Muscle layer of colon (tissue), 2 donors: ENCODE data around the gene FAM174C.

Source experiments
- H3K27ac ChIP-seq: one replicate; pipeline ENCODE4 v1.7.0; 2013; ENCODE audit warnings: low read depth, mild to moderate bottlenecking, low read length, moderate library complexity
- H3K27me3 ChIP-seq, 2 donors: one replicate each; pipeline ENCODE4 v1.7.0; 2013; ENCODE audit warnings: low read length in 2 of 2, mild to moderate bottlenecking in 2 of 2; ENCODE audit not compliant: insufficient read depth in 2 of 2, control insufficient read depth in 1 of 2
- H3K36me3 ChIP-seq: one replicate; pipeline ENCODE4 v1.7.0; 2013; ENCODE audit warnings: mild to moderate bottlenecking, low read length; ENCODE audit not compliant: insufficient read depth
- H3K4me1 ChIP-seq: one replicate; pipeline ENCODE4 v1.7.0; 2013; ENCODE audit warnings: mild to moderate bottlenecking, low read length; ENCODE audit not compliant: insufficient read depth
- H3K4me3 ChIP-seq, 2 donors: one replicate each; pipeline ENCODE4 v1.7.0; 2013; ENCODE audit warnings: low read length in 2 of 2, low read depth in 1 of 2, mild to moderate bottlenecking in 1 of 2, moderate library complexity in 1 of 2
- H3K9ac ChIP-seq: one replicate; pipeline ENCODE4 v1.7.0; 2013; ENCODE audit warnings: low read length
- H3K9me3 ChIP-seq: one replicate; pipeline ENCODE4 v1.7.0; 2013; ENCODE audit warnings: mild to moderate bottlenecking, low read length
- donor health status: abdominal sarcoma.
- donor health status: Adenocarcinoma of cecum.

FAM174C gene

GRCh38 chr19:1269065-1269477, 6.3 kb upstream of the FAM174C start, which contains the start of gene CIRBP:
CIRBP (plus strand) TSS chr19:1269332; CDS start chr19:1270934, 1,602 bp downstream.
- Histone ChIP-seq H3K9ac (peak within 1 kb of the TSS; percentile 91), H3K9me3 (no peaks in the 10 kb centered on the region), H3K4me3 (peak within 1 kb of the TSS; percentile 76 to 83), H3K27me3 (no peaks in the 10 kb centered on the region), H3K27ac (peak within 1 kb of the TSS; percentile 98), H3K4me1 (peaks cover 63% of the 10 kb centered on the region), H3K36me3 (peaks cover 36% of the 10 kb centered on the region)

GRCh38 chr19:1269478-1270212, 5.7 kb upstream of the FAM174C start:
- H3K9ac ChIP-seq: peak overlapping the region; percentile 91

GRCh38 chr19:1270213-1270853, 5.0 kb upstream of the FAM174C start:
- H3K36me3 ChIP-seq: peaks cover 45% of the 10 kb centered on the region
- H3K9me3 ChIP-seq: no peaks in the 10 kb centered on the region

More at GRCh38 chr19:1269478-1270212, 5.7 kb upstream of the FAM174C start:
- no peaks in the 10 kb centered on the region for H3K9me3 ChIP-seq
- peak overlapping the region; percentile 76 to 83 for H3K4me3 ChIP-seq
- peaks cover 42% of the 10 kb centered on the region for H3K36me3 ChIP-seq
- no peaks in the 10 kb centered on the region for H3K27me3 ChIP-seq
- H3K4me1 ChIP-seq: peaks cover 68% of the 10 kb centered on the region
- peak overlapping the region; percentile 98 for H3K27ac ChIP-seq

GRCh38 chr19:1270854-1271527, 4.3 kb upstream of the FAM174C start:
- H3K9ac ChIP-seq: peak overlapping the region; percentile 91
- peak overlapping the region; percentile 76 to 83 for H3K4me3 ChIP-seq
- no peaks in the 10 kb centered on the region for H3K9me3 ChIP-seq
- peak overlapping the region; percentile 98 for H3K27ac ChIP-seq
- H3K36me3 ChIP-seq: peaks cover 45% of the 10 kb centered on the region
- H3K4me1 ChIP-seq: peaks cover 69% of the 10 kb centered on the region
- H3K27me3 ChIP-seq: no peaks in the 10 kb centered on the region

More at GRCh38 chr19:1270213-1270853, 5.0 kb upstream of the FAM174C start:
- peak overlapping the region; percentile 98 for H3K27ac ChIP-seq
- no peaks in the 10 kb centered on the region for H3K27me3 ChIP-seq
- peaks cover 72% of the 10 kb centered on the region for H3K4me1 ChIP-seq
- H3K4me3 ChIP-seq: peak overlapping the region; percentile 76 to 83
- H3K9ac ChIP-seq: peak overlapping the region; percentile 91

- H3K27ac ChIP-seq: peak overlapping the region; percentile 98
- peaks cover 73% of the 10 kb centered on the region for H3K4me1 ChIP-seq
- H3K36me3 ChIP-seq: peaks cover 45% of the 10 kb centered on the region
- H3K4me3 ChIP-seq: peak overlapping the region; percentile 21 to 83
- H3K27me3 ChIP-seq: no peaks in the 10 kb centered on the region
- no peaks in the 10 kb centered on the region for H3K9me3 ChIP-seq
- H3K9ac ChIP-seq: peak overlapping the region; percentile 91
These were observed 3.6 kb upstream of the FAM174C start for GRCh38 chr19:1271528-1272422.

GRCh38 chr19:1272423-1273262, 2.7 kb upstream of the FAM174C start:
- peak overlapping the region; percentile 2 to 83 for H3K4me3 ChIP-seq
- H3K9me3 ChIP-seq: no peaks in the 10 kb centered on the region
- peaks cover 45% of the 10 kb centered on the region for H3K36me3 ChIP-seq
- peaks cover 67% of the 10 kb centered on the region for H3K4me1 ChIP-seq
- peak overlapping the region; percentile 98 for H3K27ac ChIP-seq
- peak overlapping the region; percentile 91 for H3K9ac ChIP-seq
- H3K27me3 ChIP-seq: no peaks in the 10 kb centered on the region

GRCh38 chr19:1273263-1274041, 1.9 kb upstream of the FAM174C start:
- Histone ChIP-seq H3K27ac (peak overlapping the region; percentile 98), H3K36me3 (peaks cover 45% of the 10 kb centered on the region), H3K4me3 (peak overlapping the region in 1 of 2 donors; percentile 11), H3K9me3 (no peaks in the 10 kb centered on the region), H3K27me3 (no peaks in the 10 kb centered on the region), H3K4me1 (peaks cover 59% of the 10 kb centered on the region), H3K9ac (no peak overlapping the region)

- H3K9me3 ChIP-seq: no peaks in the 10 kb centered on the region
- H3K36me3 ChIP-seq: peaks cover 51% of the 10 kb centered on the region
- H3K9ac ChIP-seq: no peak overlapping the region
- H3K27me3 ChIP-seq: no peaks in the 10 kb centered on the region
- H3K4me1 ChIP-seq: peaks cover 55% of the 10 kb centered on the region
- H3K27ac ChIP-seq: peak overlapping the region; percentile 89
- H3K4me3 ChIP-seq: peak overlapping the region in 1 of 2 donors; percentile 23
These were observed 1.1 kb upstream of the FAM174C start for GRCh38 chr19:1274081-1274851.

GRCh38 chr19:1274852-1275259, 474 bp upstream of the FAM174C start:
- peak overlapping the region; percentile 23 to 59 for H3K4me3 ChIP-seq
- H3K9ac ChIP-seq: no peak overlapping the region
- H3K9me3 ChIP-seq: no peaks in the 10 kb centered on the region
- H3K36me3 ChIP-seq: peaks cover 54% of the 10 kb centered on the region
- H3K27me3 ChIP-seq: no peaks in the 10 kb centered on the region
- H3K4me1 ChIP-seq: peaks cover 55% of the 10 kb centered on the region
- peak overlapping the region; percentile 89 for H3K27ac ChIP-seq
